ENCODE measurements around the gene SPG11. TPM values are rescaled to one million over a fixed set of nuclear protein-coding genes. Genes with fewer than 3 reads are reported as not detected.
A peak's percentile ranks its signal among the peaks of the same experiment; 100 is the strongest.
"Not testable (repeated sequence)": the region's sequence is repeated elsewhere in the genome, so short reads cannot be mapped to it uniquely, and the experiment has no call there.

SPG11 gene
- polyA plus RNA-seq, 4 donors = 33.5 to 63.8 (median 34.7) TPM

DNA sequence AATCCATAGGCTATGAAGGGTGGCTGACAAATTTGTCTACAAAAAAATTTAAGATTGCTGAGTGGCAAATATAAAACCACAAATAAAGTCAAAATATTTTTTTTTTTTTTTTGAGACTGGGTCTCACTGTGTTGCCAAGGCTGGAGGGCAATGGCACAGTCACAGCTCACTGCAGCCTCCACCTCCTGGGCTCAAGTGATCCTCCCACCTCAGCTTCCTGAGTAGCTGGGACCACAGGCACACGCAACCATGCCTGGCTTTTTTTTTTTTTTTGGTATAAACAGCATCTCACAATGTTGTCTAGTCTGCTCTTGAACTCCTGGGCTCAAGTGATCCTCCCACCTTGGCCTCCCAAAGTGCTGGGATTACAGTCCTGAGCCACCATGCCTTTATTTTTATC is 26.8 kb upstream of the SPG11 start:
- not testable (repeated sequence) for DNase-seq; H3K4me3 ChIP-seq (ENCODE audit: low read depth in 1 of 3, low read length in 3 of 3); FAIRE-seq; H3K36me3 ChIP-seq (ENCODE audit: control insufficient read depth in 3 of 3, insufficient read depth in 2 of 3, low read depth in 1 of 3, low read length in 3 of 3); H3K27me3 ChIP-seq (ENCODE audit: control insufficient read depth in 3 of 3, insufficient read depth in 3 of 3, low read length in 3 of 3); H3K27ac ChIP-seq (ENCODE audit: low read depth in 1 of 3, low read length in 2 of 3); H3K9me3 ChIP-seq (ENCODE audit: control insufficient read depth in 2 of 2, insufficient read depth in 1 of 2, low read depth in 1 of 2, low read length in 1 of 2); H3K4me1 ChIP-seq (ENCODE audit: control insufficient read depth in 3 of 3, insufficient read depth in 2 of 3, low read depth in 1 of 3, low read length in 2 of 3)
- 29 to 93% (median 77%) methylated on average over 1 of the region's 1 CpG for WGBS, 3 donors

DNA sequence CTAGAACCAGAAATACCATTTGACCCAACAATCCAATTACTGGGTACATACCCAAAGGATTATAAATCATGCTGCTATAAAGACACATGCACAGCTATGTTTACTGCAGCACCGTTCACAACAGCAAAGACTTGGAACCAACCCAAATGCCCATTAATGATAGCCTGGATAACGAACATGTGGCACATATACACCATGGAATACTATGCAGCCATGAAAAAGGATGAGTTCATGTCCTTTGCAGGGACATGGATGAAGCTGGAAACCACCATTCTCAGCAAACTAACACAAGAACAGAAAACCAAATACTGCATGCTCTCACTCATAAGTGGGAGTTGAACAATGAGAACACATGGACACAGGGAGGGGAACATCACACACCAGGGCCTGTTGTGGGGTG is 25.9 kb upstream of the SPG11 start:
- not testable (repeated sequence) for H3K36me3 ChIP-seq (ENCODE audit: control insufficient read depth in 3 of 3, insufficient read depth in 2 of 3, low read depth in 1 of 3, low read length in 3 of 3); DNase-seq; FAIRE-seq; H3K27me3 ChIP-seq (ENCODE audit: control insufficient read depth in 3 of 3, insufficient read depth in 3 of 3, low read length in 3 of 3); H3K9me3 ChIP-seq (ENCODE audit: control insufficient read depth in 2 of 2, insufficient read depth in 1 of 2, low read depth in 1 of 2, low read length in 1 of 2); H3K4me3 ChIP-seq (ENCODE audit: low read depth in 1 of 3, low read length in 3 of 3); H3K4me1 ChIP-seq (ENCODE audit: control insufficient read depth in 3 of 3, insufficient read depth in 2 of 3, low read depth in 1 of 3, low read length in 2 of 3); H3K27ac ChIP-seq (ENCODE audit: low read depth in 1 of 3, low read length in 2 of 3)
- WGBS, 3 donors = 76 to 80% (median 77%) methylated on average over 2 of the region's 2 CpGs

GRCh38 chr15:44682809-44683682 is 19.6 kb upstream of the SPG11 start:
- DNase-seq = peak; percentile 84 to 88
- not testable (repeated sequence) for H3K4me3 ChIP-seq (ENCODE audit: low read depth in 1 of 3, low read length in 3 of 3); H3K9me3 ChIP-seq (ENCODE audit: control insufficient read depth in 2 of 2, insufficient read depth in 1 of 2, low read depth in 1 of 2, low read length in 1 of 2); H3K27me3 ChIP-seq (ENCODE audit: control insufficient read depth in 3 of 3, insufficient read depth in 3 of 3, low read length in 3 of 3); FAIRE-seq; H3K4me1 ChIP-seq (ENCODE audit: control insufficient read depth in 3 of 3, insufficient read depth in 2 of 3, low read depth in 1 of 3, low read length in 2 of 3); H3K36me3 ChIP-seq (ENCODE audit: control insufficient read depth in 3 of 3, insufficient read depth in 2 of 3, low read depth in 1 of 3, low read length in 3 of 3)
- peak overlapping the region in 2 of 3 donors; percentile 50 to 79 for H3K27ac ChIP-seq (ENCODE audit: low read depth in 1 of 3, low read length in 2 of 3)
- WGBS, 3 donors = 17 to 24% (median 19%) methylated on average over 8 of the region's 8 CpGs

GRCh38 chr15:44682211-44682610 is 18.7 kb upstream of the SPG11 start:
- WGBS, 3 donors = 78 to 93% (median 81%) methylated on average over 2 of the region's 2 CpGs
- H3K9me3 ChIP-seq (ENCODE audit: control insufficient read depth in 2 of 2, insufficient read depth in 1 of 2, low read depth in 1 of 2, low read length in 1 of 2) = no peaks in the 10 kb centered on the region
- H3K4me1 ChIP-seq (ENCODE audit: control insufficient read depth in 3 of 3, insufficient read depth in 2 of 3, low read depth in 1 of 3, low read length in 2 of 3) = peaks cover 0 to 4% (median 2%) of the 10 kb centered on the region in 3 donors
- no peaks in the 10 kb centered on the region for H3K27me3 ChIP-seq (ENCODE audit: control insufficient read depth in 3 of 3, insufficient read depth in 3 of 3, low read length in 3 of 3)
- H3K36me3 ChIP-seq (ENCODE audit: control insufficient read depth in 3 of 3, insufficient read depth in 2 of 3, low read depth in 1 of 3, low read length in 3 of 3) = no peaks in the 10 kb centered on the region
- no peak overlapping the region for H3K27ac ChIP-seq (ENCODE audit: low read depth in 1 of 3, low read length in 2 of 3)
- H3K4me3 ChIP-seq (ENCODE audit: low read depth in 1 of 3, low read length in 3 of 3) = no peak overlapping the region
- DNase-seq (no peak), FAIRE-seq (no peak)

- Histone ChIP-seq H3K9me3 (ENCODE audit: control insufficient read depth in 2 of 2, insufficient read depth in 1 of 2, low read depth in 1 of 2, low read length in 1 of 2) (no peaks in the 10 kb centered on the region), H3K27ac (ENCODE audit: low read depth in 1 of 3, low read length in 2 of 3) (no peak overlapping the region), H3K4me1 (ENCODE audit: control insufficient read depth in 3 of 3, insufficient read depth in 2 of 3, low read depth in 1 of 3, low read length in 2 of 3) (peaks cover 0 to 2% (median 0%) of the 10 kb centered on the region in 3 donors), H3K36me3 (ENCODE audit: control insufficient read depth in 3 of 3, insufficient read depth in 2 of 3, low read depth in 1 of 3, low read length in 3 of 3) (no peaks in the 10 kb centered on the region), H3K27me3 (ENCODE audit: control insufficient read depth in 3 of 3, insufficient read depth in 3 of 3, low read length in 3 of 3) (no peaks in the 10 kb centered on the region), H3K4me3 (ENCODE audit: low read depth in 1 of 3, low read length in 3 of 3) (no peak overlapping the region)
- FAIRE-seq = no peak
- WGBS, 3 donors = 64 to 89% (median 82%) methylated on average over 7 of the region's 7 CpGs
- DNase-seq = no peak
Observed at GRCh38 chr15:44676676-44677075, 13.2 kb upstream of the SPG11 start.

- FAIRE-seq = no peak
Observed at GRCh38 chr15:44675911-44676310, 12.4 kb upstream of the SPG11 start.

GRCh38 chr15:44673639-44674038 is 10.2 kb upstream of the SPG11 start:
- 96 to 98% (median 98%) methylated on average over 2 of the region's 2 CpGs for WGBS, 3 donors
- FAIRE-seq = no peak
- H3K27me3 ChIP-seq (ENCODE audit: control insufficient read depth in 3 of 3, insufficient read depth in 3 of 3, low read length in 3 of 3) = no peaks in the 10 kb centered on the region
- H3K4me1 ChIP-seq (ENCODE audit: control insufficient read depth in 3 of 3, insufficient read depth in 2 of 3, low read depth in 1 of 3, low read length in 2 of 3) = no peaks in the 10 kb centered on the region
- H3K36me3 ChIP-seq (ENCODE audit: control insufficient read depth in 3 of 3, insufficient read depth in 2 of 3, low read depth in 1 of 3, low read length in 3 of 3) = no peaks in the 10 kb centered on the region
- H3K9me3 ChIP-seq (ENCODE audit: control insufficient read depth in 2 of 2, insufficient read depth in 1 of 2, low read depth in 1 of 2, low read length in 1 of 2) = no peaks in the 10 kb centered on the region
- no peak overlapping the region for H3K4me3 ChIP-seq (ENCODE audit: low read depth in 1 of 3, low read length in 3 of 3)
- no peak overlapping the region for H3K27ac ChIP-seq (ENCODE audit: low read depth in 1 of 3, low read length in 2 of 3)
- DNase-seq = no peak

More at GRCh38 chr15:44675911-44676310, 12.4 kb upstream of the SPG11 start:
- peaks cover 0 to 2% (median 0%) of the 10 kb centered on the region in 3 donors for H3K4me1 ChIP-seq (ENCODE audit: control insufficient read depth in 3 of 3, insufficient read depth in 2 of 3, low read depth in 1 of 3, low read length in 2 of 3)
- H3K27me3 ChIP-seq (ENCODE audit: control insufficient read depth in 3 of 3, insufficient read depth in 3 of 3, low read length in 3 of 3) = no peaks in the 10 kb centered on the region
- no peak overlapping the region for H3K4me3 ChIP-seq (ENCODE audit: low read depth in 1 of 3, low read length in 3 of 3)
- no peak overlapping the region for H3K27ac ChIP-seq (ENCODE audit: low read depth in 1 of 3, low read length in 2 of 3)
- H3K36me3 ChIP-seq (ENCODE audit: control insufficient read depth in 3 of 3, insufficient read depth in 2 of 3, low read depth in 1 of 3, low read length in 3 of 3) = no peaks in the 10 kb centered on the region
- H3K9me3 ChIP-seq (ENCODE audit: control insufficient read depth in 2 of 2, insufficient read depth in 1 of 2, low read depth in 1 of 2, low read length in 1 of 2) = no peaks in the 10 kb centered on the region
- 72 to 75% (median 72%) methylated on average over 5 of the region's 5 CpGs for WGBS, 3 donors
- no peak for DNase-seq

GRCh38 chr15:44670087-44670950 is 6.9 kb upstream of the SPG11 start:
- Histone ChIP-seq H3K4me1 (ENCODE audit: control insufficient read depth in 3 of 3, insufficient read depth in 2 of 3, low read depth in 1 of 3, low read length in 2 of 3) (no peaks in the 10 kb centered on the region), H3K36me3 (ENCODE audit: control insufficient read depth in 3 of 3, insufficient read depth in 2 of 3, low read depth in 1 of 3, low read length in 3 of 3) (no peaks in the 10 kb centered on the region), H3K9me3 (ENCODE audit: control insufficient read depth in 2 of 2, insufficient read depth in 1 of 2, low read depth in 1 of 2, low read length in 1 of 2) (no peaks in the 10 kb centered on the region), H3K4me3 (ENCODE audit: low read depth in 1 of 3, low read length in 3 of 3) (no peak overlapping the region), H3K27me3 (ENCODE audit: control insufficient read depth in 3 of 3, insufficient read depth in 3 of 3, low read length in 3 of 3) (no peaks in the 10 kb centered on the region), H3K27ac (ENCODE audit: low read depth in 1 of 3, low read length in 2 of 3) (no peak overlapping the region)
- 83 to 90% (median 87%) methylated on average over 6 of the region's 6 CpGs for WGBS, 3 donors
- DNase-seq = no peak
- FAIRE-seq = no peak

Measured in small intestine (tissue), 7 donors.